ENCODE data around the gene AKR1B1. TPM values are rescaled to one million over a fixed set of nuclear protein-coding genes. Genes with fewer than 3 reads are reported as not detected.

The AKR1B1 gene
- total and polyA plus RNA-seq, 2 of the 4 experiments (the other 2 are of a cell fraction) = 90.9 to 201 TPM

DNA sequence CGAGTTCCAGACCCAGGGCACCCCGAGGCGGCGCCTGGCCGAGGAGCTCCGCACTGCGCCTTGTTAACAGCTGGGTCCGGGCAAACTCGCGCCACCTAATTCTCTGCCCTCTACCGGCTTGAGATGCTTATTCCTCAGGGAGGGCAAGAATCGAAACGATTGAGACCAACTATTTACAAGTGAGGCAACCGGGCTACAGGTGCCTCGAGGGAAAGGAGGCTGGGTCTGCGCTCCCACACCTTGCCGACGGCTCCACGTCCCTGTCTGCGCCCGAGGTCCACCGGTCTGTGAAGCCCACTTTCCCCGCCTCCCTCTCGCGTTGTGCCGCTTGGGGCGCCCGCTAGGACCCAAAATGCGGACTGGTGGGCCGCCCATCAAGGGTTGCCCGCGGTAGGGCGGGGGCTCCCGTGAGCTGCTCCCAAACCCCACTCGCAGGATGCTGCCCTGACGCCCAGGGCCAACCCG, 527 bp downstream of the AKR1B1 start:
- Histone ChIP-seq H2BK15ac (ENCODE audit: low read depth, low read length) (peak overlapping the region; percentile 47; the same call in 1 of the 3 replicates), H2BK20ac (ENCODE audit: low read depth, low read length) (peak overlapping the region; percentile 33; the same call in 1 of the 2 replicates), H2AFZ (replicated peaks; ENCODE audit: low read length, poor library complexity) (peak overlapping the region; percentile 97), H3K14ac (replicated peaks; ENCODE audit: low read depth, low read length) (peak overlapping the region; percentile 92), H3K56ac (ENCODE audit: extremely low read depth, insufficient read depth, low read length) (peak overlapping the region; percentile 59; the same call in 1 of the 2 replicates), H3K27ac (ENCODE audit: insufficient read depth, low read length) (peak overlapping the region; percentile 78), H2BK120ac (ENCODE audit: low read depth, low read length) (peak overlapping the region; percentile 85), H3K4me1 (ENCODE audit: control insufficient read depth, insufficient read depth, low read length) (peaks cover 27% of the 10 kb centered on the region), H2AK5ac (ENCODE audit: low read depth, low read length) (peak overlapping the region; percentile 43; the same call in 1 of the 2 replicates), H3K23ac (ENCODE audit: low read depth, low read length) (peak overlapping the region; percentile 81; the same call in 1 of the 2 replicates), H2AK9ac (replicated peaks; ENCODE audit: low read depth, low read length, poor library complexity) (peak overlapping the region; percentile 43), H3K18ac (ENCODE audit: low read depth, low read length) (peak overlapping the region; percentile 50), H4K5ac (ENCODE audit: low read depth, low read length) (peak overlapping the region; percentile 80), H3K9me1 (ENCODE audit: insufficient read depth, low read length) (peaks cover 26% of the 10 kb centered on the region), H2BK5ac (ENCODE audit: low read depth, low read length, poor library complexity, severe bottlenecking) (peak overlapping the region; percentile 79), H3K9me3 (ENCODE audit: control insufficient read depth, insufficient read depth, low read length) (no peaks in the 10 kb centered on the region), H3K9ac (ENCODE audit: low read depth, low read length) (peak overlapping the region; percentile 85), H3K27me3 (ENCODE audit: control insufficient read depth, insufficient read depth, low read length) (no peaks in the 10 kb centered on the region), H3K4ac (ENCODE audit: low read depth, low read length) (peak overlapping the region; percentile 82), H3K79me1 (ENCODE audit: low read depth in 1 of 2, low read length in 2 of 2) (peaks cover 13 to 47% of the 10 kb centered on the region in 2 experiments), H4K20me1 (ENCODE audit: insufficient read depth, low read length) (no peaks in the 10 kb centered on the region), H3K4me3 (ENCODE audit: insufficient read depth, low read depth, low read length) (peak overlapping the region; percentile 98), H3K4me2 (ENCODE audit: low read depth, low read length) (peak overlapping the region; percentile 94), H3K36me3 (ENCODE audit: control insufficient read depth, insufficient read depth, low read length) (no peaks in the 10 kb centered on the region), H4K8ac (ENCODE audit: low read depth in 2 of 2, low read length in 2 of 2) (peak overlapping the region; percentile 32 to 78; a peak in 1 of 4 replicates), H4K91ac (ENCODE audit: insufficient read depth, low read depth, low read length) (no peak overlapping the region; the same call in 1 of the 2 replicates)
- 1% methylated on average over 12 of the region's 37 CpGs; no CpG with 5 or more reads in 1 of the 2 experiments for WGBS, 2 experiments (ENCODE audit: extremely low coverage in 2 of 2, insufficient read length in 1 of 2)
- no TSS peak for BruUV-seq (replicated peaks)
- TF ChIP-seq NFE2L2 (IDR thresholded peaks at IDR 0.05; ENCODE audit: low read depth, low read length) (no peak), RAD21 (IDR thresholded peaks at IDR 0.05; ENCODE audit: low read length) (peak; percentile 6; the same call in 1 of the 2 replicates), CEBPB (IDR thresholded peaks at IDR 0.05; ENCODE audit: low read depth, low read length) (no peak), CHD1 (IDR thresholded peaks at IDR 0.05; ENCODE audit: low read depth, low read length) (no peak), RFX5 (IDR thresholded peaks at IDR 0.05; ENCODE audit: low read depth, low read length) (no peak), USF2 (IDR thresholded peaks at IDR 0.05; ENCODE audit: low read depth, low read length) (no peak), ELK1 (IDR thresholded peaks at IDR 0.05; ENCODE audit: borderline replicate concordance, low read depth, low read length) (no peak), MAFK (IDR thresholded peaks at IDR 0.05; ENCODE audit: low read depth, low read length) (no peak)
- TF ChIP-seq, protein P1, sequence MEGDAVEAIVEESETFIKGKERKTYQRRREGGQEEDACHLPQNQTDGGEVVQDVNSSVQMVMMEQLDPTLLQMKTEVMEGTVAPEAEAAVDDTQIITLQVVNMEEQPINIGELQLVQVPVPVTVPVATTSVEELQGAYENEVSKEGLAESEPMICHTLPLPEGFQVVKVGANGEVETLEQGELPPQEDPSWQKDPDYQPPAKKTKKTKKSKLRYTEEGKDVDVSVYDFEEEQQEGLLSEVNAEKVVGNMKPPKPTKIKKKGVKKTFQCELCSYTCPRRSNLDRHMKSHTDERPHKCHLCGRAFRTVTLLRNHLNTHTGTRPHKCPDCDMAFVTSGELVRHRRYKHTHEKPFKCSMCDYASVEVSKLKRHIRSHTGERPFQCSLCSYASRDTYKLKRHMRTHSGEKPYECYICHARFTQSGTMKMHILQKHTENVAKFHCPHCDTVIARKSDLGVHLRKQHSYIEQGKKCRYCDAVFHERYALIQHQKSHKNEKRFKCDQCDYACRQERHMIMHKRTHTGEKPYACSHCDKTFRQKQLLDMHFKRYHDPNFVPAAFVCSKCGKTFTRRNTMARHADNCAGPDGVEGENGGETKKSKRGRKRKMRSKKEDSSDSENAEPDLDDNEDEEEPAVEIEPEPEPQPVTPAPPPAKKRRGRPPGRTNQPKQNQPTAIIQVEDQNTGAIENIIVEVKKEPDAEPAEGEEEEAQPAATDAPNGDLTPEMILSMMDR (conservative IDR thresholded peaks at IDR 0.05; ENCODE audit: low read depth, low read length) = peak; percentile 17
- ChIA-PET POLR2A (ENCODE audit: unreplicated experiment) (interaction anchor here (0.7 kb wide), 1 partner anchor 26 kb away, joined by 3 read pairs; no protein-coding TSS in a partner anchor), CTCF (interaction anchor here (0.9 to 2.3 kb wide), 11 partner anchors 10 to 56 kb away, joined by 3 to 16 read pairs (median 5); no protein-coding TSS in a partner anchor)
- ATAC-seq (ENCODE audit: low read depth) (peak; percentile 56), DNase-seq (peak; percentile 34)
- intact Hi-C loops (cut with micrococcal nuclease) = loop anchor here (5.0 kb wide), 1 partner anchor 149 kb away; no protein-coding TSS in a partner anchor
- in situ Hi-C loops (cut with MboI; ENCODE audit: low sequenced_read_pairs) = no loop called here
- dilution Hi-C loops (cut with HindIII; ENCODE audit: low sequenced_read_pairs, unreplicated experiment) = no loop called here

All from IMR-90 (cell line).